IMR-90 (cell line): ENCODE data around the gene ANK3.

ENCODE experiments used
- CEBPB ChIP-seq: IDR thresholded peaks from 2 replicates; pipeline ENCODE4 v1.6.1; 2012; ENCODE audit warnings: low read depth, low read length, improper control_type of control experiment
- CTCF ChIP-seq: conservative IDR thresholded peaks from 2 replicates; pipeline ENCODE4 v1.5.1; 2012; ENCODE audit warnings: mild to moderate bottlenecking, low read depth, low read length, improper control_type of control experiment
- ELK1 ChIP-seq: fragments of 150-350 bp; IDR thresholded peaks from 2 replicates; pipeline ENCODE4 v1.6.1; 2016; ENCODE audit warnings: low read depth, mild to moderate bottlenecking, low read length, moderate library complexity, borderline replicate concordance
- FOS ChIP-seq: fragments of 150-350 bp; IDR thresholded peaks from 2 replicates; pipeline ENCODE4 v1.6.1; 2016; ENCODE audit warnings: low read depth, low read length
- MAZ ChIP-seq: IDR thresholded peaks from 2 replicates; pipeline ENCODE4 v1.6.1; 2012; ENCODE audit warnings: low read depth, mild to moderate bottlenecking, low read length, improper control_type of control experiment, moderate library complexity, borderline replicate concordance
- NFE2L2 ChIP-seq: fragments of 150-350 bp; IDR thresholded peaks from 2 replicates; pipeline ENCODE4 v1.6.1; 2016; ENCODE audit warnings: low read depth, mild to moderate bottlenecking, low read length
- POLR2A ChIP-seq: IDR thresholded peaks from 2 replicates; pipeline ENCODE4 v1.6.1; 2012; ENCODE audit warnings: mild to moderate bottlenecking, low read depth, low read length
- RCOR1 ChIP-seq: IDR thresholded peaks from 2 replicates; pipeline ENCODE4 v1.6.1; 2012; ENCODE audit warnings: mild to moderate bottlenecking, low read length, improper control_type of control experiment; ENCODE audit not compliant: insufficient replicate concordance
- RFX5 ChIP-seq: IDR thresholded peaks from 2 replicates; pipeline ENCODE4 v1.8.0; 2012; ENCODE audit warnings: low read depth, mild to moderate bottlenecking, low read length, moderate library complexity
- USF2 ChIP-seq: fragments of 150-350 bp; IDR thresholded peaks from 2 replicates; pipeline ENCODE4 v1.6.1; 2017; ENCODE audit warnings: mild to moderate bottlenecking, antibody characterized with exemption, low read length, low read depth

- TF ChIP-seq CTCF (no peak), MAZ (no peak), USF2 (no peak), FOS (no peak), POLR2A (no peak), CEBPB (no peak), ELK1 (no peak), NFE2L2 (no peak), RCOR1 (no peak), RFX5 (no peak)
These were observed 54.7 kb downstream of the ANK3 start for GRCh38 chr10:60334991-60335390.
